Pericardium fibroblast (primary cell): ENCODE results near the gene KLHL36. TPM values are rescaled to one million over a fixed set of nuclear protein-coding genes. Genes with fewer than 3 reads are reported as not detected.

Source experiments
- total RNA-seq: library from RNA; depleted of rRNA; stranded (reverse); fragments of >200 nt; gene quantifications from 2 replicates; pipeline ENCODE4 v1.2.3, GENCODE V29; 2015

KLHL36 gene
- total RNA-seq: 36.0 and 38.9 TPM in 2 replicates

DNA sequence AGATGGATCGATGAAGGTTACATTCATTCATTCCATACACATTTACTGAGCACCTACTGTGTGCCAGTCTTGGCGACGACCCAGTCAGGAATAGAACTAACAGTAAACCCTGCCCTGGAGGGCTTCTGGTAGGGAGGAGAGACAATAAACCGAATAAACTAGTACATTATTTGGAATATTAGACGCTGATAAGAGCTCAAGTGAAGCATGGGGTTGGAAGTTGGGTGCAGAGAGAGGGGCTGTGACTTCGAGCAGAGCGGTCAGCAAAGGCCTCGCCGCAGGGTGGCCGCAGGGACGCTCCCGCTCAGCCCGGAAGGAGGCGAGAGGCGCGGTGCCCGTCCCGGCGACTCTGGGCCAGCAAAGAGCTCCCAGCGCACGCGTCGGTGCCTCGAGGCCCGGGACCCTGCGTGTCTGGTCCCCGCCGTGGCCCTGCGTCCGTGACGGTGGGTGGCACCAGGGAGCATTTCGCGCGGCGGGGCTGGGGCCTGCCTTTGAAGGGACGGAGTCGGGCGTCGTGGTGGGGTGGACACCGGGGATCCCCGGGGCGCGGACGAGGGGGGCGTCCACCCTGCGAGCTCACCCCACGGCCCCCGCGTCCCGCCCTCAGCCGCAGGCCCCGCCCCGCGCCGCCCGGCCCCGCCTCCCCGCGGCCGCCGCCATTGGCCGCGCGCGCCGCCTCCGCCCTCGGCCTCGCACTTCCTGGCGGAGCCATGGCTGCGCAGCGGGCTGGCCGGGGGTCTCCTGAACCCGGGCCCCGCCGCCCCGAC lies at the start of gene KLHL36:
Gene KLHL36 (plus strand): TSS at position 684 of the 767 bp plus-strand sequence. CDS start 2,357 bp downstream, outside the sequence.

DNA sequence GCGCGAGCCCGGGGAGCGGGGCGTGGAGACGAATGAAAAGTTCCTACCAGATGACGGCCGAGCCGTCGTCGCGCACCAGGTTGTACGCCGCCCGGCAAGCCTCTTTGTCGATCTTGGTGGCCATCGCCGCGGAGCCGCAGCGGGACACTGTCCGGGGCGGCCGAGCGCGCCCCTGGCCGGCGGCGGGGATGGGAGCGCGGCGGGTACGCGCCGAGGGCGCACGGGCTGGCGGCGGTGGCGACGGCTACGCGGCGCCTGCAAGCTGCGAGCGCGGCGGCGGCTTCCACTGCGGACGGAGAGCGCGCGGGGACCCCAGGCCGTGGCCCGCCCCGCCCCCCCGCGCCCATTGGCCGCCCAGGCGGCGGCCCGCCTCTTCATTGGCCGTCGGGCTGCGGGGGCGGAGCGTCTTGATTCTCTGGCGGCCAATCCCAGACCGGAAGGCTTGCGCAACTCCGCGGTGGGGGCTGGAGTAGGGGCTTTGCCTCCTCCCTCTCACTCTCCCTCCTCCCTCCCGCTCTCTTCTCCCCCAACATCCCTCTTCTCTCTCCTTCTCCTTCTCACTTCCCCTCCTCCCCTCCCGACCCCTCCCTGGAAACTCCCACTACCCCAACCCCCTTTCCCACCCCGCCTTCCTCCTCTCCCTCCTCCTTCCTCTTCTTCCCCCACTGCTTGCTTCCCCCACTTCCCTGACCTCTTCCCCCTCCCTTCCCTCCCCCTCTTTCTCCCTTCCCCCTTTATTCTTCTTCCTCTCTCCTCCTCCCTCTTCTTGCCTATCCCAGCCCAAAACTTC lies 30.3 kb upstream of the KLHL36 start, which contains the start of gene COTL1:
Gene COTL1 (minus strand): TSS at position 288 of the 790 bp plus-strand sequence. CDS start 164 bp downstream, at position 124.

DNA sequence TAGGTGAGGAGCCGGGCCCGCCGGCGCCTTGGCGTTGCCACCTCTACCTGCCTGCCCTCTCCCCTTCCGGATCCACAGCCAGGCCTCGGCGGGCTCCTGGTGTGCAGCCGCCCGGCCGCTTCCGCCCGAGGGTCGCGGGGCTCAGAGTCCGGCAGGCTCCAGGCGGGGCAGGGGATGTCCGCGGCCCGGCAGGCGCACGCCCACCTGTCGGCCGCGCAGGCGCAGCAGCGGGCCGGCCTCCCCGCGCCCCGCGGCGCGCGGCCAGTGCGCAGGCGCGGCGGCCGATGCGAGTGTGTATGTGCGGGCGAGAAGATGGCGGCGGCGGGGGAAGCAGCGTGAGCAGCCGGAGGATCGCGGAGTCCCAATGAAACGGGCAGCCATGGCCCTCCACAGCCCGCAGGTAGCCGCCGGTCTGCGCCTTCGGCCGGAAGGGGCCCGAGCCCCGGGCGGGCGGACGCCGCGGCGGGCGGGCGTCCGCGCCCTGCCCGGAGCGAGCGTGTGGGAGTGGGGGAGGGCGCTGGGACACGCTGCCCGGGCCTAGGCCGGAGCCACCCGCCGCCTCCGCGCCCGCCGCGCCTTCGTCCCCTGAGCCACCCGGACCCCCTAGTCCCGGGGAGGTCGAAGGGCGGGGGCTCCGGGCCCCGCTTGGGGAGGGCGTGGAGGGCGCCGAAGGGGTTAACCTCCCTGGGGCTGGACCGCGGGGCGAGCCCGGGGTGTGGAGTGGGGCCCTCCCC lies 51.6 kb downstream of the KLHL36 start, which contains the start of gene USP10:
Gene USP10 (plus strand): TSS at position 289 of the 734 bp plus-strand sequence. CDS start 91 bp downstream, at position 380.

Other genes starting within 250 kb of the KLHL36 start
- 12.1 and 19.3 TPM in 2 replicates for gene MEAK7, start 143.9 kb upstream of the KLHL36 start, total RNA-seq
- 157 and 197 TPM in 2 replicates for gene COTL1, start 30.4 kb upstream of the KLHL36 start, total RNA-seq
- gene USP10, start 51.5 kb downstream of the KLHL36 start, total RNA-seq: 33.1 and 42.4 TPM in 2 replicates
- gene CRISPLD2, start 171.5 kb downstream of the KLHL36 start, total RNA-seq: 68.6 and 76.9 TPM in 2 replicates